ENCODE results near the gene TACR2.
A peak's percentile ranks its signal among the peaks of the same experiment; 100 is the strongest.

The TACR2 gene

DNA sequence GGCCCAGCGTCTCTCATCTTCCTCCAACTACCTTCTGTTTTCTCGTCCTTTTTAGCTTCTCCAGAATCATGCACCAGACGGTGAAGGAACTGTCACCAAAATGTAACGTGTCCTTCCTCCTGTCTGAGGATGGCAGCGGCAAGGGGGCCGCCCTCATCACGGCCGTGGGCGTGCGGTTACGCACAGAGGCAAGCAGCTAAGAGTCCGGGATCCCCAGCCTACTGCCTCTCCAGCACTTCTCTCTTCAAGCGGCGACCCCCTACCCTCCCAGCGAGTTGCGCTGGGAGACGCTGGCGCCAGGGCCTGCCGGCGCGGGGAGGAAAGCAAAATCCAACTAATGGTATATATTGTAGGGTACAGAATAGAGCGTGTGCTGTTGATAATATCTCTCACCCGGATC lies 15.8 kb downstream of the TACR2 start:
- DNase-seq = no peak

DNA sequence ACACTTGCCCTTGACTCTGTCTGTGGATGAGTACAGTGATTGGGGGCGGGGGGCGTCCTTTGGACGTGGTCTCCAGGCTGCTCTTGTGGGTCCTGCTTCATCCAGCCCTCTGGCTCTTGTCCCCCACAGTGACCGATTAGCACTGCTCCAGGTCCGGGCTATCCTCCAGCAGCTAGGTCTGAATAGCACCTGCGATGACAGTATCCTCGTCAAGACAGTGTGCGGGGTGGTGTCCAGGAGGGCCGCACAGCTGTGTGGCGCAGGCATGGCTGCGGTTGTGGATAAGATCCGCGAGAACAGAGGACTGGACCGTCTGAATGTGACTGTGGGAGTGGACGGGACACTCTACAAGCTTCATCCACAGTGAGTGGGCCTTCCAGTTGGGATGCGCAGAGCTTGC lies 18.3 kb downstream of the TACR2 start:
- DNase-seq = no peak

DNA sequence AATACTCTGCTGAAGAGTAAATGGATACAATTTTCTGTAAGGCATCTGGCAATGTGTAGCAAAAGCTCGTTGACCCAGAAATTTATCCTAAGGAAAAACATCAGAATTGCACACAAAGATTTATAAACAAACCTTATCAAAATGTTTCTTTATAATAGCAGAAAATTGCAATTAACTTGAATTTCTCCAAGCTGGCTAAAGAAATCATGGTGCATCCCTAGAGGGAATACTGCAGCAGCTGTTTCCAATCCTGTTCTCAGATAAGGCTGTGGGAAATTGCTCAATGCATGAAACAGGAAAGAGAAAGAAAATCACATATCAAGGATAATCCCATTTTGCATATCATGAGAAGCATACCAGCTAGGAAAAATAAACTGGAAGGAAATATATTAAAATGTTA lies 18.7 kb downstream of the TACR2 start:
- no peak for DNase-seq

DNA sequence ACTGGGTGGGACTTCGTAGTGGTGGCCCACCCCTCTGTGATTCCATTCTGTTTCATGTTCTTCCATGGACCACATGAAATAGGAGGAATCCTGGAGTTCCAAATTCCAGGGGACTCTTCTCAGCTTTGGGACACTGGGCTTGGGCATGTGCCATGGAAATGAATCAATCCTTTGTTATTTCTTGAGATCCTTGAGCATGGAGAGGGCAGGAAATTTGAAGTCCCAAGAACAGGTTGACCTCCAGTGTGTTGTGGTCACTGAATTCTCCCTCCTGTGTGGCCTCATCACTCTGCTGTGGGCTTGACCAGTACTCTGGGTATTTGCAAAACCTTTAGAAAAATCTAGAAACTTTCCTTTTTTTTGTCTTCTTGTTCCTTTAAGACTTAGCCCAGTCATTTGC lies 22.7 kb downstream of the TACR2 start:
- DNase-seq = no peak

DNA sequence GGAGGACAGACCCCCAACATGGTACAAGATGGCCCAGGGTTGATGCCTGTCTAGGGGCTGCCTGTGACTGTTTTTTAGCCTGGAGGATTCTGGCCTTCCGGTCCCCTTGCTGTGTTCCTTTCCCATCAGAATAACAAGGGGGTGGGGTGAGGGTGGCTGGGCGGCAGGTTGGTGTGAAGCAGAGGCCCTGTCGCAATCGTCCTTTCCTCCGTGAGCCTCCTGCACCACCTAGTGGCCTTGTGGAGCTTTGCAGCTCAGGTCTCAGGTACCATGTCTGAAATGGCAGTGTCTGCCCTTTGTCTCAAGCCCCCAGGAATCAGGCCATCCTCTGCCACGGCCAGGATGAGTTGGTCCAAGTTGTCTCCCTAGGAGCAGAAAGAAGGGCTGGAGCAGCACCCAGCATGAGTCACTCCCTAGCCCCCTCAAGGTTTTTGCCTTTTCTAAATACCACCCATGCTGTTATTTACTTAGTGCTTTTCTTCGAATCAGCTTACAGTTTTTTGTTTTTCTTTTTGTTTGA lies 24.2 kb downstream of the TACR2 start:
- DNase-seq = peak; percentile 78 to 85

DNA sequence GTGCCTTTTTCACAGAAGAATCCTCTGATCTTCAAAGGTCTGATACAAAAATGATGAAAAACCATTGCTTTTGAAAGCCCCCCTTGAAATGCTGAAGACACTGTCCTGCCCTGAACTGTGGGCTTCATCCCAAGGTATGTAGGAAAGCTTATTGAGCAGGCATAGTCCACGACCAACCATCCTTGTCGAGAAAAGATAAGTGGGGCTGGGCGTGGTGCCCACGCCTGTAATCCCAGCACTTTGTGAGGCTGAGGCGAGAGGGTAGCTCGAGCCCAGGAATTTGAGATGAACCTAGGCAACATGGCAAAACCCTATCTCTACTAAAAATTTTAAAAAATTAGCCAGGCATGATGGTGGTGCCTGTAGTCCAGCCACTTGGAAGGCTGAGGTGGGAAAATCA lies 25.6 kb downstream of the TACR2 start:
- no peak for DNase-seq

DNA sequence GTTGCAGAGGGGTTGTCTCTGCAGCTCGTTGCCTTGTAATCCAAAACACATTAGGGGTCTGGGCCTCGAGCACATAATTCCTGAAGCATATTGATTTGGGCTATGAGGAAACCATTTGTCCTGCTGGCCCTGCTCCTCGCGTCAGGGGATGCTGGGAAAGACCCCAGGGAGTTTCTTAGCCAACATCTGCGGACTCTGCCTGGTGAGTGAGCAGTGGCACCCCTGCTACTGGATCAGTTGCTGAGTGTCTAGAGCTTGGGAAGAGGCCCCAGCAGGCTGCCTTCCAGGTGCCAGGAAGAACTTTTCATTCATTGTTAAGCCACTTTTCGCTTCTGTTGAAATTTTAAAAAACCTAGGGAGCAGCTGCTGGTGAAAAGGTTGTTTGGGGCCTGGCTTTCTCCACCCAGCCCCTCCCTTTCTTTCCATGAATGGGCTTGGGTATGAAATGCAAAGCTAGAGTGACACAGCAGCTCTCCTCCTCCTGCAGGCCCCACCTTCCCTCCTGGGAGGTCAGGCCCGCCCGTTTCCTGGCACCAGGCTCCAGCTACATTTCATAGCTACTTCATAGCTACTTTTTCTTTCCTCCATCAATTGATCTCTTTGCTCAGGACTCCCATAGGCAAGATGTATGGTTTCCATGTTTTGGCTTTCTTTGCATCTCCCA lies 26.8 kb downstream of the TACR2 start:
- no peak for DNase-seq

DNA sequence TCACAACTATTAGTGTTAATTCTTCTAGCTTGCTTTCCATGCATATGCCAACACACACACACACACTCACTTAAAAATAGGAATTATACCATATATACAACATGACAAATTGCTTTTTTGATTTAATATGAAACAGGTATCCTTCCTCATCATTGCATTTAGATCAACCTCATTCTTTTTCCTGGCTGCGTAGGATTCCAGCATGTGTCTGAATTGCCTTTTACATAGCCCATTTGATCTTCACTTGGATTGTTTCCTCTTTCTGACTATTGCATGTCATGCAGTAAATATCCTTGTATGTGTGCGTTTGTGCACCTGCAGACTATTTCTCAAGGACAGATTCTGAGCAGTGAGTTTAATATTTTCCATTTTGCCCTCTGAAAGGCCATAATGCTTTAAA lies 28.2 kb downstream of the TACR2 start:
- DNase-seq = no peak

DNA sequence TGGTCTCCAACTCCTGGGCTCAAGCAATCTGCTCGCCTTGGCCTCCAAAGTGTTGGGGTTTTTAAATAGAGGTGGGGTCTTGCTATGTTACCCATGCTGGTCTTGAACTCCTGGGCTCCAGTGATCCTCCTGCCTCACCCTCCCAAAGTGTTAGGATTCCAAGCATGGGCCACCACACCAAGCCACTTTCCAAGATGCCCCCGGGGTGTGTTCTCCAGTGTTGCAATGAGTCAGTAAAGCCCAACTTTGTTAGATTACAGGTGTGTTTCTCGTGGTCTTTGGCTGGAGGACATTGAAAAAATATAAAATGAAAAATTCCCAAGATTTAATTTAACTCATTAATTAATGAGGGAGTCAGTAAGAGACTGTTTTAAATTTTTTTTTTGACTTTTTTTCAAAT lies 29.2 kb downstream of the TACR2 start:
- DNase-seq = no peak

DNA sequence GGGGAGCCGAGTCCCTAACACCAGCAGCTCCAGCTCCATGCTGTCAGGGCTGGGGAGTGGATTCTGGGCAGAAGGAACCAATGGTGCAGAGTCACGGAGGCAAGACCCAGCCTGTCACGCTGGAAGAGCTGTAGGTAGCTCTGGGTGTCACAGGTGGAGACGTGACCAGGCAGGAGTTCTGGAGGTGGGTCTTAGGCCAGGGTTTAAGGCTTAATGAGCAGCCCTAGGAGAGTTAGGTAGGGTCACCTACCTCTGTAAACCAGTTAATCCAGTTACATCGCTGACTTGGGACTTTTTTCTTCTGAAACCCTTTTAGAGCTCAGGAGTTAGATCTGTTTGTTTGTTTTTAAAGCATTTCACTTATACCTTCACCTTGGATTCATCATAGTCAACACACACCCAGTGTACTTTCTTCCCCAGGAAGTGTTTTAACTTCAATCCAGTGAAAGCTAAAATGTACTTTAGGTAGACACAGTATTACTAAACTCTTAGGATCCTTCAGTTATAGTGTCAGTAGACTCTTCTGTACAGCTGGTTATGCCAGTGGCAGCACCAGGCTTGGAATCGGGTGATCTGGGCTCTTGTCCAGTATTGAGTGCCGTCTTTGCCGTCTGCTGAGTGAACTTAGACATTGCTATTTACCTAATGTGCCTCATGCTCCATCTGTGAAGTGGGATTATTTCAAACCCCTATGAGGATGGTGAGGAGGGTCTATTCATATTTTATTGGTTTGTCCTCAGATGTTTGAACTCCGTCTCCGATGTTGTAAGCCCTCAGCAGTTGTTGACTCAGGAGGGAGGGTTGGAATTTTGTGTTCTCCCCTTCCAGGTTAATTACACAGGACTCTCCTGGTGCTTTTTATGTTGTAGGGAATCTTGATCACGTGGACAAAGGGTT lies 31.0 kb downstream of the TACR2 start:
- DNase-seq = no peak

DNA sequence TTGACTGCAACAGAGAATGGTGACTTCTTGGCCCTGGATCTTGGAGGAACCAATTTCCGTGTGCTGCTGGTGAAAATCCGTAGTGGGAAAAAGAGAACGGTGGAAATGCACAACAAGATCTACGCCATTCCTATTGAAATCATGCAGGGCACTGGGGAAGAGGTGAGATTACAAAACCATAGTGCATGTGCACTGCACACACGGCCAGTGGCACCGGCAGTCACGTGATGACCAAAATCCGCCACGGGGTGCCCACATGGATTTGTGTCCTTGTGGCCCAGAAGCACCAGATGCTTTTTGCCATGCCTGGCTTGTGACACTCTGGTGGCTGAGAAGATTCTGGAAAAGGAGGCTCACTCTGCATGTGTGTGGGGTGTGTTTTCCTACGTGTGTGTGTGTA lies 32.4 kb downstream of the TACR2 start:
- no peak for DNase-seq

DNA sequence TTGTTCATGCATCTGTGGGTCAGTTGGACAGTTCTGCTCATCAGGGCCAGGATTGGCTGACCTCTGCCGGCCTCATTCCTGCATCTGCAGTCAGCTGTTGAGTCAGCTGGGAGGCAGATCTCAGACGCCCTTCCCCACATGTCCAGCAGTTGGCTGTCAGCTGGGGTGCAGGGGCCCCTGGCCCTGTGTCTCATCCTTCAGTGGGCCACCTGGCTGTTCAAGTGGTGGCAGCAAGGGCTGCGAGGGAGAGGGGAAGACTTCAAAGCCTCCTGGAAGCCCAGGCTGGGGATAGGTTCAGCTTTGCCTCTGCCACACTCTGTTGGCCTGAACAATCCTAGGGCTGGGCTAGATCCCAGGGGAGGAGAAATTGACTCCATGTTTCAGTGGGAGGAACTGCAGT lies 33.2 kb downstream of the TACR2 start:
- DNase-seq = no peak

DNA sequence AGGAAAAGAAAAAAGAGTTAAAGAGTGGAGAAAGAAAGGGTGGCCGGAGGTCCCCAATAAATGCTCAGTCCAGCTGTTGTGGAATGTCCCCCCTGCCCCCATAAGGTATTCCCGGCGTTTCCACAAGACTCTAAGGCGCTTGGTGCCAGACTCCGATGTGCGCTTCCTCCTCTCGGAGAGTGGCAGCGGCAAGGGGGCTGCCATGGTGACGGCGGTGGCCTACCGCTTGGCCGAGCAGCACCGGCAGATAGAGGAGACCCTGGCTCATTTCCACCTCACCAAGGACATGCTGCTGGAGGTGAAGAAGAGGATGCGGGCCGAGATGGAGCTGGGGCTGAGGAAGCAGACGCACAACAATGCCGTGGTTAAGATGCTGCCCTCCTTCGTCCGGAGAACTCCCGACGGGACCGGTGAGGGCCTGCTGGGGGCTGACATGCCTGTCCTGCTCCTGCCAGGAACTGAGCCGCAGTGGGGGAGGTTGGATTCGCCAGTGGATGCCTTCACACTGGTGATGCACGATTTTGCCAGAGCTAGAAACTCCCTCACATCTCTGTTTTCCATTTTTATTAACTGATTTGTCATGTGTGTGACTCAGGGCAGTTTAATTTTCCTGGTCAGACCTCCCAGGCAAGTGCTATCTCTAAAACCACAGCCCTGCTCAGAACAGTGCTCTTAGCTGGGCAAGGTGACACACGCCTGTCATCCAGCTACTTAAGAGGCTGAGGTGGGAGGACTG lies 34.2 kb downstream of the TACR2 start:
- DNase-seq = no peak

DNA sequence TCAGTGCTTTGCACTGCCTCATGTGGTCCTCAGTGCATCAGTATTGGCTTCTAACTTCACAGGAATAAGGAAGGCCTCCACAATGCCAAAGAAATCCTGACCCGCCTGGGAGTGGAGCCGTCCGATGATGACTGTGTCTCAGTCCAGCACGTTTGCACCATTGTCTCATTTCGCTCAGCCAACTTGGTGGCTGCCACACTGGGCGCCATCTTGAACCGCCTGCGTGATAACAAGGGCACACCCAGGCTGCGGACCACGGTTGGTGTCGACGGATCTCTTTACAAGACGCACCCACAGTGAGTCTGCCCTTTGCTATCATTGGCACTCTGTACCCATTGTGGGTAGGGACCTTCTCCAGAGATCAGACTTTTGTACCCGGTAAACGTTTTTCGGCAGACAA lies 36.9 kb downstream of the TACR2 start:
- no peak for DNase-seq

DNA sequence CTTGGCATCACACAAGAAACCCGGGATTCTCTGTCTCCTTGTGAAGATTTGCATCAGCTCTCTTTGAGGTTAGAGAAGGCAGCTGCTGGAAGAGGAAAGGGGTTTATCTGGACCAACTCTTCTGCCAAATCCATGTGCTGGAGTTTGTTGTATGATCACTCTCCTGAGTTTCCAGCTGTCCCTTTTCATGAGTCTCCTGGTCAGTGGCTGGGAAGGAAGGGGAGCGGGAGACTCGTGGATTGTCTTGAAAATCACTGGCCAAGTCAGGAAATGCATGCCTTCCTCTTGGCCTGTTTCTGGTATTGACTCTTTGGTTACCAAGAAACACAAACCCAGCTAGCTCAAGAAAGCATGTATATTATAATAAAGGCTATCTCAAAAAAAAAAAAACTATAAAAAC lies 38.8 kb downstream of the TACR2 start:
- DNase-seq = no peak

DNA sequence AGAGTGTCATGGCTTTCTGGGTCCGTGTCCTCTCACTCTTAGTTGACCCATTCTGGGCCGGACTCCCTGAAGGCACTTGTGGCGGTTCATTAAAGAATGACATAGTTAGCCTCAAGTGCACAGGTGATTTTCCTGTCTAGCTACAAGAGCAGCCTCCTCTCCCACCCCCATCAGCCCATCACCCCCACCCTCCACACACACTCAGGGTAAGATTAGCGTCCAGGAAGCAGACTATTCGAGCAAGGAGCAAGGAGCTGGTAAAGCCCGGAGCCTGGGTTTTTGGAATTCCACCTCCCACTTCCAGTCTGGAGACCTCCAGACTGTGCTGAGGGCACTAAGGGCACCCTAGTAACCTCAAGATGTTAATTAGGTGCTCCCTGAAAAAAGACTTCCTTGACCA lies 39.5 kb downstream of the TACR2 start:
- no peak for DNase-seq

DNA sequence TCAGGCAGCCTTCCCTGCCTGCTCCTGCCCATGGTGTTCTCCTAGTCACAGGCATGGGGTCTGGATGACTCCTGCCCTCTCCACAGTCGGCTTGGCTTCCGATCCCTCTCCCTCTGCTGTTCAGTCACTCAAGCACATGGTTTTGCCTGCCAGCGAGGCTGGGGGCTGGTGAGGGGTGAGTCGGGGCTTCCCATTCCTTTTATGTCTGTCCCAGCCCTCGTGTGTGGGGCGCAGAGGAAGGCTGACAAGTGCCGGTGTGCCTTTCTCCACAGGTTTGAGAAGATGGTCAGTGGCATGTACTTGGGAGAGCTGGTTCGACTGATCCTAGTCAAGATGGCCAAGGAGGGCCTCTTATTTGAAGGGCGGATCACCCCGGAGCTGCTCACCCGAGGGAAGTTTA lies 40.1 kb downstream of the TACR2 start:
- DNase-seq = no peak

DNA sequence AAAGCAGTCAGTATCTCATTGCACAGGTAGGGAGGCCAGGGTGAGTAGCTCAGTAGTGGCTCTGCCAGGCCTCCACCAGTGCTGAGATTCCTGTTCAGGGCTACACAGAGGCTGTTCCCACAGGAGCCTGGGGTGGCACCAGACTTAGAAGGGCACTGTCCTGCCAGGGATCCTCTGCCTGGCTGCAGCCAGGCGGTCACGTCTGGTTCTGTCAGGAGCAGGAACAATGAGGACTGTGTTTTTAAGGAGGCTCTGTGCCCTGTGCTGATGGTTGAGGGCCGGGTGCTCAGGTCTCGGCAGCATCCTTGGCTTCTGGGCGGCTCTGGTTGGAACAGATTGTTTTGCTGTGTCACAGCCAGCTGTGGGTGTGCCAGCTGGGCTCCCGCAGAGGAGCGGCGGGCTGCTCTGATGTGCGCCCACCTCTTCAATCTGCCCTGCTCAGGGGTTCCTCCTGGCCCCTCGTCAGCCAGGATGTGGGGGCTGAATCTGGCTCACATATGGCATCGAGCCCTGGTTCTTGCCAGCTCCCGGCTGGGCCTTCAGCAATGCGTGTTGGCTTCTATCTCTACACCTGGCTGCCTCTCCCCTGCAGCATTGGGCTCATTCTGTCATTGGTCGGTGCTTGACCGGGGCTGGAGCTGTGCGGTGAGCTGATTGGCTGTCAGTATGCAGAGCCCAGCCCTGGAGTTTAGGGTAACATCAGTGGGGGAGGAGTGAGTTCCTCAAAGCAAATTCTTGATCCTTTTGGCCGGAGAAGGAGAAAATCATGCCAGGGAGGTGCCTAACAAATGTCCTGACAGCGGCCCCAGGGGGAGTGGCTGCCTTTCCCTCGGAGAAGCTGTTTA lies 41.2 kb downstream of the TACR2 start:
- DNase-seq = no peak

DNA sequence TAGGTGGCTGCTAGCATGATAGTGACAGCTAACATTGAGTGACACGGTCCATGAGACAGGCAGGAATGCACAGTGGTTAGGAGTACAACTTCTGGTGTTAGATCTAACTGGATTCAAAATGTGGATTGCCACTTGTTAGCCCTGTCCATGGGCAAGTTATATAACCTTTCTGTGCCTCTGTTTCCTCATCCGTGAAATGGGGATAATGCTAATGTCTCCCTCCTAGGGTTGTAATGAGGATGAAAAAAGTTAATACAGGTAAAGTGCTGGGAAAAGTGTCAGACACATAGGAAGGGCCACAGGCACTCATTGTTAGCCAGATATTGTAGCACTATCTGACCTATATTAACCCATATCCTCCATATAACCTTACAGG lies 41.8 kb downstream of the TACR2 start:
- no peak for DNase-seq

DNA sequence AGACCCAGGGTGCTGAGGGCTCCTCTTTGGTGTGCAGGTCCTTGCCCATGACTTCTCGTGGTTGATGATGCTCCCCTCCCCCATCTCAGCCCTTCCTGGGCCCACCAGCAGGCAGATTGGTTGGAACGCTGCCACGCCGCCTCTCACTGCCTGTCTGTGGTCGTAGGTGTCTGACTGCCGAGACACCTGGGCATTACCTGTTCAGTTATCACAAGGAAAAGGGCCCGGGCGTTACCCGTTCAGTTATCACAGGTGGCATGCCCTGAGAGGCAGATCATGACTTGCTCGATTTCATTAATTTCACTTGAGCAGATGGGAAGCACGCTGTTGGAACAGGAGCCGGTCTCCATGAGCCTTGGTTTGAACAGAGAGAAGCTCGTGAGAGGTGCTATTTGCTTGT lies 42.5 kb downstream of the TACR2 start:
- DNase-seq = no peak

DNA sequence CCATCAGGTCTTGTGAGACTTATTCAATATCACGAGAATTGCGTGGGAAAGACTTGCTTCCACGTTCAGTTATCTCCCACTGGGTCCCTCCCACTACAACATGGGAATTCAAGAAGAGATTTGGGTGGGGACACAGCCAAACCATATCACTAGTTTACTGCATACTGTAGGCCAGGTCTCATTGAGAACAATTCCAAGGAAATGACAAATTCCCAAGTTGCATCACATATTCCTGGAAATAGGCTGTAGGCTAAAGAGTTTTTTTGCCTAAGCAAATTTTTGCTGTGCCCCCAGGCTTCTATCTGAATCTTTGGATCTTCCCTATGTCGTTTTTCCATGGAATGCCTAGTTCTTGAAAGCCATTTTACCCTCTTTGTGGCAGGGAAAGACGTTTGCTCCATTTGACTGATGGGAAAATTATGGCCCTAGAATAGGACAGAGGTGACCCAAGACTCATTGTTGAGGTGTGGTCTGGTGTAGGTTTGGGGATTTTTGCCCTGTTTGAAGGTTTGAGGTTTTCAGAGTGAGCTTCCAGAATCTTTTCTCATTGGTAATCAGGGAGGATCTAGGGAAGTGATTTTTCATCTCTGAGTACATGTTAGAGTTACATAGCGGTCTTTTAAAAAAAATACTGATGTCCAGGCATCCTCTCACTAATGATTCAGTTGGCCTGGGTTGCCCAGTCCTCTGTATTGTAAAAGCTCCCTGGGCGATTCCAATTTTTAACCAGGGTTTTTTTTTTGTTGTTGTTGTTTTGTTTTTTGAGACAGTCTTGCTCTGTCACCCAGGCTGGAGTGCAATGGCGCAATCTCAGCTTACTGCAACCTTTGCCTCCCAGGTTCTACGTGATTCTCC lies 44.4 kb downstream of the TACR2 start:
- no peak for DNase-seq

DNA sequence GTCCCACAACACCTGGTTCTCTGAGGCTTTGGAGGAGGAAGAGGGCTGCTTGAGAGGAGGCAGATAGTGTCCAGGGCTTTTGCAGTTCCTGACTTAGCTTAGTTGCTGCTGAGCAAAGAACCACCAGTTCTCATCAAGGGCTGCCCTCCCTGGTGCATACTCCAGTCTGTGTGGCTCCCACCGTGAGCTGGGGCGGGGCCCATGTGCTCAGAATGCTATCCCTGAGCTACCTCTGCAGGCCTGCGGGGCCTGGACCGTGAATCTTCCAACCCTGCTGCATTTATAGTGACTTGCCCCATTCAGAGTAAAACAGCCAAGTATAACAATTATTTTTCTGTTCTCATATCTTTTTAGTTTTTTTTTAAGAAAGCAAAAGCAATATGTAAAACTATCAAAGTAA lies 49.2 kb downstream of the TACR2 start:
- DNase-seq = no peak
